Neural progenitor cell (in vitro differentiated cells): Measurements from ENCODE around the gene CD2BP2. TPM values are rescaled to one million over a fixed set of nuclear protein-coding genes. Genes with fewer than 3 reads are reported as not detected.

Source experiments
- DNase-seq: peaks from one replicate; pipeline ENCODE4 v3.0.0-alpha.2; 2016; ENCODE audit warnings: low spot score
- H2AFZ ChIP-seq: fragments of 200-600 bp; sonication (generic); replicated peaks from 2 replicates; pipeline ENCODE4 v1.6.1; 2016; ENCODE audit warnings: antibody characterized with exemption
- H3F3A ChIP-seq: fragments of 200-600 bp; sonication (generic); 2 replicates; pipeline ENCODE4 v1.6.1; 2016; ENCODE audit warnings: antibody characterized with exemption, low read depth
- H3K27ac ChIP-seq: fragments of 200-600 bp; sonication (generic); 2 replicates; pipeline ENCODE4 v1.5.1; 2016; ENCODE audit warnings: mild to moderate bottlenecking
- H3K27me3 ChIP-seq: fragments of 200-600 bp; sonication (generic); 2 replicates; pipeline ENCODE4 v1.6.1; 2016; ENCODE audit warnings: mild to moderate bottlenecking, moderate library complexity
- H3K36me3 ChIP-seq: fragments of 200-600 bp; sonication (generic); 2 replicates; pipeline ENCODE4 v1.5.1; 2016
- H3K4me1 ChIP-seq: fragments of 200-600 bp; sonication (generic); 2 replicates; pipeline ENCODE4 v1.6.1; 2016; ENCODE audit warnings: mixed run types
- H3K4me2 ChIP-seq: fragments of 200-600 bp; sonication (generic); 2 replicates; pipeline ENCODE4 v1.6.1; 2016
- H3K4me3 ChIP-seq: fragments of 200-600 bp; sonication (generic); 2 replicates; pipeline ENCODE4 v1.5.1; 2016
- H3K79me2 ChIP-seq: fragments of 200-600 bp; sonication (generic); 2 replicates; pipeline ENCODE4 v1.6.1; 2016; ENCODE audit warnings: low read depth
- H3K9ac ChIP-seq: fragments of 200-600 bp; sonication (generic); 2 replicates; pipeline ENCODE4 v1.6.1; 2016
- H3K9me3 ChIP-seq: fragments of 200-600 bp; sonication (generic); 2 replicates; pipeline ENCODE4 v1.5.1; 2016; ENCODE audit warnings: low read depth
- H4K20me1 ChIP-seq: fragments of 200-600 bp; sonication (generic); 2 replicates; pipeline ENCODE4 v1.6.1; 2016; ENCODE audit warnings: low read depth
- H3K27ac Mint-ChIP-seq: 3 replicates; pipeline ENCODE4 v1.8.0; 2021; ENCODE audit warnings: mixed read lengths
- H3K27me3 Mint-ChIP-seq: 2 replicates; pipeline ENCODE4 v1.8.0; 2022; ENCODE audit warnings: low read depth, mild to moderate bottlenecking, inconsistent platforms, moderate library complexity, mixed read lengths; ENCODE audit not compliant: insufficient read depth
- H3K36me3 Mint-ChIP-seq: 3 replicates; pipeline ENCODE4 v1.8.0; 2021; ENCODE audit warnings: mixed read lengths
- H3K4me1 Mint-ChIP-seq: 3 replicates; pipeline ENCODE4 v1.8.0; 2021; ENCODE audit warnings: mixed read lengths
- H3K4me3 Mint-ChIP-seq: 3 replicates; pipeline ENCODE4 v1.8.0; 2021; ENCODE audit warnings: mild to moderate bottlenecking, moderate library complexity, mixed read lengths
- H3K9me3 Mint-ChIP-seq: 3 replicates; pipeline ENCODE4 v1.8.0; 2020; ENCODE audit warnings: mixed read lengths
- EZH2 ChIP-seq: fragments of 200-600 bp; sonication (generic); IDR thresholded peaks from 2 replicates; pipeline ENCODE4 v1.6.1; 2017; ENCODE audit warnings: antibody characterized with exemption, mild to moderate bottlenecking, moderate library complexity
- EZH2phosphoT487 ChIP-seq: fragments of 200-600 bp; sonication (generic); IDR thresholded peaks from 2 replicates; pipeline ENCODE4 v1.6.1; 2017; ENCODE audit warnings: antibody characterized with exemption
- total RNA-seq: library from RNA; depleted of rRNA; stranded (reverse); fragments of >200 nt; gene quantifications from 2 replicates; pipeline ENCODE4 v1.2.3, GENCODE V29; 2015; ENCODE audit warnings: low replicate concordance
- TF ChIP-seq, protein P1 (sequence below): fragments of 200-600 bp; sonication (generic); IDR thresholded peaks from 2 replicates; pipeline ENCODE4 v1.5.1; 2017; ENCODE audit warnings: antibody characterized with exemption, mild to moderate bottlenecking

Gene CD2BP2
- total RNA-seq, 1 donor from 2014 or later: 30.4 TPM

DNA sequence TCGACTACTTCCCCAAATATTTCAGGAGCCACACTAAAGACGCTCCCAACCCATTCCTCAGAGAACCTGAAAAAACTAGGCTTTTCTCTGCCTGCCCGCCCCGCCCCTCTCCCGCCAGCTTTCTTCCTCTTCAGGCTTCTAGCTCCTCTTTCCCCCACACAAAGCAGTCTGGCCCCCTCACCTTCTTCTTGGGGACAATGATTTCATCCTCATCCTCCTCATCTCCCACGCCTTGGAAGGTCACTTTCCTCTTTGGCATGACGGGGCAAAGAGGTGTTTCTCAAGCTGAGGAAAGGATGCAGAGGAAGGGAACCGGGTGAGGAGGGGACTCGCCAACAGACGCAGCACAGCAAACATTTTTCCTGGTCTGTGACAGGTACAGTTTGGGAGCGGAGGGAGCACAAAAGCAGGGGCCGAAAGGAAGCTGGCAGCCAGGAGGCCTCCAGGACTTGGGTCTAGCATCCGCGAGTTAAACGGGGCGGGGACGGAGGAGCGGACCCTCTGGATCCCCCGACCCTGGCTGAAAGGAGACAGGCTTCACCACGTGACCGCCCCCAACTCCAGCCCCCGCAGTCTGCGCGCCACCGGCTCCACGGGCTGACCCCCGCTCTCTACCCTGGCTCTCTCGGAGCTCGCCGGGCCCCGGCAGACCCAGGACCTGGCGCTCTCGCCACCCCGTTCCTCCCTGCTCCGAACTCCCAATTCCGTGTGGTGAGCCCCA is 525 bp downstream of the CD2BP2 start:
- peak; percentile 75 for DNase-seq
- TF ChIP-seq EZH2 (no peak), EZH2phosphoT487 (no peak)
- TF ChIP-seq, protein P1, sequence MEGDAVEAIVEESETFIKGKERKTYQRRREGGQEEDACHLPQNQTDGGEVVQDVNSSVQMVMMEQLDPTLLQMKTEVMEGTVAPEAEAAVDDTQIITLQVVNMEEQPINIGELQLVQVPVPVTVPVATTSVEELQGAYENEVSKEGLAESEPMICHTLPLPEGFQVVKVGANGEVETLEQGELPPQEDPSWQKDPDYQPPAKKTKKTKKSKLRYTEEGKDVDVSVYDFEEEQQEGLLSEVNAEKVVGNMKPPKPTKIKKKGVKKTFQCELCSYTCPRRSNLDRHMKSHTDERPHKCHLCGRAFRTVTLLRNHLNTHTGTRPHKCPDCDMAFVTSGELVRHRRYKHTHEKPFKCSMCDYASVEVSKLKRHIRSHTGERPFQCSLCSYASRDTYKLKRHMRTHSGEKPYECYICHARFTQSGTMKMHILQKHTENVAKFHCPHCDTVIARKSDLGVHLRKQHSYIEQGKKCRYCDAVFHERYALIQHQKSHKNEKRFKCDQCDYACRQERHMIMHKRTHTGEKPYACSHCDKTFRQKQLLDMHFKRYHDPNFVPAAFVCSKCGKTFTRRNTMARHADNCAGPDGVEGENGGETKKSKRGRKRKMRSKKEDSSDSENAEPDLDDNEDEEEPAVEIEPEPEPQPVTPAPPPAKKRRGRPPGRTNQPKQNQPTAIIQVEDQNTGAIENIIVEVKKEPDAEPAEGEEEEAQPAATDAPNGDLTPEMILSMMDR: no peak

DNA sequence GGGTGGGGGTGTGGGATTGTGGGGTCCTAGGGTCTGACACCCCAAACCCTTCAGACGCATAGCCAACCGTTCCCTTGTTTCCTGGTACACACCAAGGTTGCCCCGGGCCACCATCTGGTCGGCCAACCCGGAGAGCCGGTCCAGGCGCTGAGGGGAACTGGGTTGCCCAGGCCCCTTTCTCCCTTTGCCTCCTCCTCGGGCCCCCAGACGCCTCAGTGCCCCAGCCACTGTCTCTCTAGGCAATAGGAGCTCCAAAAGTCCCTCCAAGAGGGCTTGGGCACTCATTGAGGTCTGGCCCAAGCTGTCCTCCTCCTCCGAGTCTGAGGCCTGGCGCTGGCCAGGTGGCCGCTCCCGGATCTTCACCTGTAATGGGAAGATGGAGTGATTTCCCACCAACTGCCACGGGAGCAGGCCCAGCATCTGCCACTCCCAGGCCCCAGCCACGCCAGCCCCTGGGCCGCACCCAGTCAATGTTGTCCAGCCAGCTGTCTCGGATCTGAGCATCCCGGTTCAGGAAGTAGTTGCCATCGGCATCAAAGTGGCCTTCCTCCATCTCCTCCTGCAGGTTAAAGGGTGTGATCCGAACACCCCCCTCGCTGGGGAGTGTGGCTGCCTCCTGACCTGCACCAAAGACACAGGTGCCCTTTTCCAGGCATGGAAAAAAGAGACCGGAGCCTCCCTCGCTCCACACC is 1.5 kb downstream of the CD2BP2 start:
- Histone ChIP-seq H3K4me3 (peak overlapping the region; percentile 84), H3K4me2 (peak overlapping the region; percentile 92), H4K20me1 (peaks cover 12% of the 10 kb centered on the region), H3K4me1 (peaks cover 6% of the 10 kb centered on the region), H3K27me3 (no peaks in the 10 kb centered on the region), H3K36me3 (no peaks in the 10 kb centered on the region), H3K9ac (peak overlapping the region; percentile 94), H3K9me3 (no peaks in the 10 kb centered on the region), H3F3A (peaks cover 15% of the 10 kb centered on the region), H3K79me2 (peaks cover 26% of the 10 kb centered on the region), H3K27ac (no peak overlapping the region), H2AFZ (no peak overlapping the region)
- Mint-ChIP-seq H3K36me3 (peaks cover 22% of the 10 kb centered on the region), H3K27ac (no peak overlapping the region), H3K9me3 (no peaks in the 10 kb centered on the region), H3K4me3 (peak overlapping the region; percentile 96), H3K27me3 (peaks cover 7% of the 10 kb centered on the region), H3K4me1 (peaks cover 23% of the 10 kb centered on the region)
- no peak for TF ChIP-seq EZH2
- TF ChIP-seq, protein P1: no peak
- no peak for TF ChIP-seq EZH2phosphoT487
- DNase-seq: no peak

More for the DNA sequence above, 525 bp downstream of the CD2BP2 start:
- Histone ChIP-seq H3K9me3 (no peaks in the 10 kb centered on the region), H3K79me2 (peaks cover 26% of the 10 kb centered on the region), H3K4me2 (peak overlapping the region; percentile 92), H3K4me3 (peak overlapping the region; percentile 84), H4K20me1 (peaks cover 12% of the 10 kb centered on the region), H2AFZ (peak overlapping the region; percentile 81), H3K27me3 (no peaks in the 10 kb centered on the region), H3K9ac (peak overlapping the region; percentile 94), H3F3A (peaks cover 12% of the 10 kb centered on the region), H3K27ac (peak overlapping the region; percentile 75), H3K4me1 (peaks cover 6% of the 10 kb centered on the region), H3K36me3 (no peaks in the 10 kb centered on the region)
- H3K9me3 Mint-ChIP-seq: no peaks in the 10 kb centered on the region
- H3K4me3 Mint-ChIP-seq: peak overlapping the region; percentile 96
- H3K4me1 Mint-ChIP-seq: peaks cover 23% of the 10 kb centered on the region
- H3K36me3 Mint-ChIP-seq: peaks cover 24% of the 10 kb centered on the region
- H3K27me3 Mint-ChIP-seq: peaks cover 7% of the 10 kb centered on the region
- H3K27ac Mint-ChIP-seq: peak overlapping the region; percentile 100

DNA sequence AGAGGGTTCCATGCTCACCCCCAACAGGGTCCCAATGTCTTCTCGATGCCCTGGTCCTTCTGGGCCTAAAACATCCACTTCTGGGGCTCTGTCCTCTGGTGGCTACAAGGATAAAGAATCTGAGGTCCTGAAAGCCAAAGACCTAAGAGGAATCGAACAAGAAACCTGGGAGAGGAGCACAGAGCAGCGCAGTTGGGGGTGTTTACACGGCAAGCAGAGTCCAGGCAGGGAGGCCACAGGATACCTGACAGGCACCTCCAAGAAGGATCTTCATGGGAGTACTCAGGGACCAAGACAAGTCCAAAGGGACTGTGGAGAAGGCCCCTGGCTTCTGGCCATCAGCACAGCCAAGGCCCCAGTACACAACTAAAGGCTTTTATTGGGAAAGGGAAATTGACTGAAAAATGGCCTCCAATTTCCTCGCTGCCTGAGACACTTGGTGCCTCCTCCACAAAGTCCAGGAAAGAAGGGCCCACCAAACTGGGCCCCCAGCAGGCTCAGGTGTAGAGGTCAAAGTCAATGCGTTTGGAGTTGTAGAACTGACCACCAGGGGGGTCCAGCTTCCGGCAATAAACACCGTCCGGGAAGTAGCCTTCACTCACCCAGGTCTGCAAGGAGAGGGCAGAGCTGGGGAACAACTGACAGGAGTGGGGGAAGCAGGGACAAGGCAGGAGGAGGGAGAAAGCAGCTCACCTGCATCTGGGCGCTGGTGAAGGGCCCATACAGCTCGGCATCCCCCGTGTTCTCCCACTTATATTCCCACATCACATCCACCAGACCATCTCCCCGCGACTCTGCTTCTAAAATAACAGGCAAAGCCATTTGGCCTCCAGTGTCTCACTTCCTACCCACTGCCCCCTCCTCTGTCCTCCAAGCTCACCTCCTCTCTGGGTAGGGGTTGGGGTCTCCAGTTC is 2.4 kb downstream of the CD2BP2 start:
- TF ChIP-seq, protein P1: peak; percentile 17
- no peak for TF ChIP-seq EZH2
- Histone ChIP-seq H3K36me3 (no peaks in the 10 kb centered on the region), H3K79me2 (peaks cover 26% of the 10 kb centered on the region), H3K27ac (no peak overlapping the region), H3K4me1 (peaks cover 6% of the 10 kb centered on the region), H4K20me1 (peaks cover 12% of the 10 kb centered on the region), H3K9me3 (no peaks in the 10 kb centered on the region), H3K4me2 (no peak overlapping the region), H3K9ac (no peak overlapping the region), H3F3A (peaks cover 15% of the 10 kb centered on the region), H2AFZ (no peak overlapping the region), H3K4me3 (no peak overlapping the region), H3K27me3 (no peaks in the 10 kb centered on the region)
- DNase-seq: no peak
- H3K27me3 Mint-ChIP-seq: peaks cover 7% of the 10 kb centered on the region
- peak overlapping the region; percentile 71 for H3K4me3 Mint-ChIP-seq
- peaks cover 22% of the 10 kb centered on the region for H3K36me3 Mint-ChIP-seq
- H3K9me3 Mint-ChIP-seq: no peaks in the 10 kb centered on the region
- H3K27ac Mint-ChIP-seq: no peak overlapping the region
- peaks cover 23% of the 10 kb centered on the region for H3K4me1 Mint-ChIP-seq
